ENCODE measurements around the gene APOBEC3B. TPM values are rescaled to one million over a fixed set of nuclear protein-coding genes. Genes with fewer than 3 reads are reported as not detected.

APOBEC3B gene
- total RNA-seq, 3 donors from 2014 or later (not counting 1 experiment from before 2014, with no cell fraction given) = 1.7 to 2.3 (median 2.2) TPM

DNA sequence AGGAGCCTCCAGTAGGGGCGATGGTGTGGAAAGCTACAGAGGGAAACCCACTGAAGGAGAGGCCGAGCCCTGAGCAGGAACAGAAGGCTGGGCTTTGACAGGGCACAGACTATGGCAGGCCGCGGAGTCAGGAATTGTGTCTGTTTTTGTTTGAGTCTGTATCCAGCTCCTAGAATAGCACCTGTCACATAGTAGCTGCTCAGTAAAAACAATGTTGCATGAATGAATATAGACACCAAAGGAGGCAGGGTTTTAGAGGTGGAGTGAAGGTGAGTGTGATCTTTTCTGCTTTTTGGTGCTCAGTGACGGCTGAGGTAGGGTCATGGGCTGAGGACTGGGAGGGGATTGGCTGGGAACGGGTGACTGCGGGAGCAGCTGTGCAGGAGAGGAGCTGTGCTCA lies 43.2 kb upstream of the APOBEC3B start:
- WGBS (ENCODE audit: insufficient coverage) = 94% methylated on average over 7 of the region's 7 CpGs
- Histone ChIP-seq H3K9me3 (ENCODE audit: control insufficient read depth, insufficient read depth, low read length) (no peaks in the 10 kb centered on the region), H3K27me3 (ENCODE audit: control insufficient read depth, insufficient read depth, low read length) (no peaks in the 10 kb centered on the region), H3K36me3 (ENCODE audit: control insufficient read depth, insufficient read depth, low read length) (no peaks in the 10 kb centered on the region), H3K4me1 (ENCODE audit: control insufficient read depth, insufficient read depth, low read length) (peaks cover 26% of the 10 kb centered on the region), H3K4me3 (ENCODE audit: low read length) (no peak overlapping the region), H3K27ac (ENCODE audit: low read length) (no peak overlapping the region)
- DNase-seq (no peak), ATAC-seq (no peak)
- Mint-ChIP-seq H3K27me3 (ENCODE audit: low read depth in 2 of 2) (peaks cover 35 to 76% of the 10 kb centered on the region in 2 donors), H3K9me3 (no peaks in the 10 kb centered on the region), H3K27ac (no peak overlapping the region), H3K4me3 (no peak overlapping the region), H3K36me3 (no peaks in the 10 kb centered on the region), H3K4me1 (peaks cover 21 to 25% of the 10 kb centered on the region in 2 donors)
- TF ChIP-seq, protein P1, sequence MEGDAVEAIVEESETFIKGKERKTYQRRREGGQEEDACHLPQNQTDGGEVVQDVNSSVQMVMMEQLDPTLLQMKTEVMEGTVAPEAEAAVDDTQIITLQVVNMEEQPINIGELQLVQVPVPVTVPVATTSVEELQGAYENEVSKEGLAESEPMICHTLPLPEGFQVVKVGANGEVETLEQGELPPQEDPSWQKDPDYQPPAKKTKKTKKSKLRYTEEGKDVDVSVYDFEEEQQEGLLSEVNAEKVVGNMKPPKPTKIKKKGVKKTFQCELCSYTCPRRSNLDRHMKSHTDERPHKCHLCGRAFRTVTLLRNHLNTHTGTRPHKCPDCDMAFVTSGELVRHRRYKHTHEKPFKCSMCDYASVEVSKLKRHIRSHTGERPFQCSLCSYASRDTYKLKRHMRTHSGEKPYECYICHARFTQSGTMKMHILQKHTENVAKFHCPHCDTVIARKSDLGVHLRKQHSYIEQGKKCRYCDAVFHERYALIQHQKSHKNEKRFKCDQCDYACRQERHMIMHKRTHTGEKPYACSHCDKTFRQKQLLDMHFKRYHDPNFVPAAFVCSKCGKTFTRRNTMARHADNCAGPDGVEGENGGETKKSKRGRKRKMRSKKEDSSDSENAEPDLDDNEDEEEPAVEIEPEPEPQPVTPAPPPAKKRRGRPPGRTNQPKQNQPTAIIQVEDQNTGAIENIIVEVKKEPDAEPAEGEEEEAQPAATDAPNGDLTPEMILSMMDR (IDR thresholded peaks at IDR 0.05) = no peak
- intact Hi-C loops (cut with micrococcal nuclease) = no loop called here

DNA sequence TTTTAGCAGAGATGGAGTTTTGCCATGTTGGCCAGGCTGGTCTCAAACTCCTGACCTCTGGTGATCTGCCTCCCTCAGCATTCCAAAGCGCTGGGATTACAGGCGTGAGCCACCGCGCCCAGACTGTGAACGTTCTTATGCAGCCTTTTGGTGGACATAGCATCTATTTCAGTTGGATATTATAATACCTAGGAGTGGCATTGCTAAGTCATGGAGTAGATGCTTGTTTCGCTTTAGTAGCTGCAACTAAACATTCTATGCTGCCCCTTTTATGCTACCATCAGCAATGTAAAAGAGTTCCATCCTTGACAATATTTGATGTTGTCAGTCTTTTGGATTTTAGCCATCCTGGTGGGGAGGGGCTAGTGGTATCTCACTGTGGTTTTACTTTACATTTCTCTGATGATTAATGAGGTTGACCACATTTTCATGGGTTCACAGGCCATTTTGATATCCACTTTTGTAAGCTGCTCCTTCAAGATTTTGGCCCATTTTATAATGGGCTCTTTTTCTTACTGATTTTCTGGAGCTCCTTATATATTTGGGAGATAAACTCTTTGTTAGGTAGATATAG lies 41.2 kb upstream of the APOBEC3B start:
- peaks cover 26% of the 10 kb centered on the region for H3K4me1 ChIP-seq (ENCODE audit: control insufficient read depth, insufficient read depth, low read length)
- peak overlapping the region; percentile 62 for H3K4me3 Mint-ChIP-seq
- no peaks in the 10 kb centered on the region for H3K36me3 ChIP-seq (ENCODE audit: control insufficient read depth, insufficient read depth, low read length)
- no peaks in the 10 kb centered on the region for H3K36me3 Mint-ChIP-seq
- 93% methylated on average over 5 of the region's 6 CpGs for WGBS (ENCODE audit: insufficient coverage)
- intact Hi-C loops (cut with micrococcal nuclease) = no loop called here
- ATAC-seq = peak in 1 of 3 donors; percentile 50
- peak overlapping the region in 1 of 2 donors; percentile 12 for H3K27ac Mint-ChIP-seq
- H3K27ac ChIP-seq (ENCODE audit: low read length) = no peak overlapping the region
- no peak overlapping the region for H3K4me3 ChIP-seq (ENCODE audit: low read length)
- no peaks in the 10 kb centered on the region for H3K27me3 ChIP-seq (ENCODE audit: control insufficient read depth, insufficient read depth, low read length)
- DNase-seq = no peak
- H3K9me3 ChIP-seq (ENCODE audit: control insufficient read depth, insufficient read depth, low read length) = no peaks in the 10 kb centered on the region
- TF ChIP-seq, protein P1 (IDR thresholded peaks at IDR 0.05) = no peak
- no peaks in the 10 kb centered on the region for H3K9me3 Mint-ChIP-seq
- H3K4me1 Mint-ChIP-seq = peaks cover 21 to 25% of the 10 kb centered on the region in 2 donors
- H3K27me3 Mint-ChIP-seq (ENCODE audit: low read depth in 2 of 2) = peaks cover 29 to 71% of the 10 kb centered on the region in 2 donors

DNA sequence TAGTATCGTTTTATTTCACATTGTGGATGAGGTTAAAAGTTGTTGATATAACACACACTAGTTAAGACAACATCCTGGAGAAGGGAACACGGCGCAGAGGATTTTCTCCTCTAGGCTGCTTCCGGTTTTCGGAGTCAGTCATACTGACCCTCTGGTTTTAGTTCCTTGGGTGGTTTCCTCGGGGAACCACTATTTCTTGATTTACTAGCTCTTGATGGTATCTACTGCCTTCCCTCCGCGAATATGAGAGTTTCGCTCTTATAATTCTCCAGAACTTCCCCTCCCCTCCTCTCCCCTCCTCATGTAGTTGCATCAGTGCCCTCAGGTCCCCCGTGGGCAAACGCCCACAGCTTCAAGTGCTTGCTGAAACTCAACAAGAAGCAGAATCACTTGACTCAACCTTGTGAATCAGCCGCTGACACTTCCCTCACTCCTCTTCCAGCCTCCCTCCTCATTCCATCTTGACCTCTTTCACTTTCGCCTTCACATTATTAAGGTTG lies 40.6 kb upstream of the APOBEC3B start:
- Histone ChIP-seq H3K27me3 (ENCODE audit: control insufficient read depth, insufficient read depth, low read length) (no peaks in the 10 kb centered on the region), H3K36me3 (ENCODE audit: control insufficient read depth, insufficient read depth, low read length) (no peaks in the 10 kb centered on the region), H3K27ac (ENCODE audit: low read length) (no peak overlapping the region), H3K4me3 (ENCODE audit: low read length) (no peak overlapping the region), H3K4me1 (ENCODE audit: control insufficient read depth, insufficient read depth, low read length) (peaks cover 26% of the 10 kb centered on the region), H3K9me3 (ENCODE audit: control insufficient read depth, insufficient read depth, low read length) (no peaks in the 10 kb centered on the region)
- ATAC-seq (peak; percentile 68 to 85 (median 73)), DNase-seq (peak in 1 of 2 donors; percentile 44)
- peak overlapping the region in 1 of 2 donors; percentile 12 for H3K27ac Mint-ChIP-seq
- intact Hi-C loops (cut with micrococcal nuclease) = no loop called here
- H3K4me3 Mint-ChIP-seq = peak overlapping the region; percentile 62
- H3K36me3 Mint-ChIP-seq = no peaks in the 10 kb centered on the region
- under 1% methylated on average over 11 of the region's 13 CpGs for WGBS (ENCODE audit: insufficient coverage)
- peaks cover 21 to 25% of the 10 kb centered on the region in 2 donors for H3K4me1 Mint-ChIP-seq
- TF ChIP-seq, protein P1 (IDR thresholded peaks at IDR 0.05) = no peak
- no peaks in the 10 kb centered on the region for H3K9me3 Mint-ChIP-seq
- peaks cover 27 to 69% of the 10 kb centered on the region in 2 donors for H3K27me3 Mint-ChIP-seq (ENCODE audit: low read depth in 2 of 2)

Data from natural killer cell (primary cell).